22Rv1 (cell line): ENCODE data around the gene HCST.

ENCODE experiments used
- ZFX ChIP-seq: fragments of 450-650 bp; IDR thresholded peaks from 2 replicates; pipeline ENCODE4 v1.6.1; 2017; ENCODE audit warnings: antibody characterized with exemption, borderline replicate concordance
- TF ChIP-seq, protein P1 (sequence below): fragments of 450-650 bp; IDR thresholded peaks from 2 replicates; pipeline ENCODE4 v1.5.1; 2017; ENCODE audit warnings: mild to moderate bottlenecking

DNA sequence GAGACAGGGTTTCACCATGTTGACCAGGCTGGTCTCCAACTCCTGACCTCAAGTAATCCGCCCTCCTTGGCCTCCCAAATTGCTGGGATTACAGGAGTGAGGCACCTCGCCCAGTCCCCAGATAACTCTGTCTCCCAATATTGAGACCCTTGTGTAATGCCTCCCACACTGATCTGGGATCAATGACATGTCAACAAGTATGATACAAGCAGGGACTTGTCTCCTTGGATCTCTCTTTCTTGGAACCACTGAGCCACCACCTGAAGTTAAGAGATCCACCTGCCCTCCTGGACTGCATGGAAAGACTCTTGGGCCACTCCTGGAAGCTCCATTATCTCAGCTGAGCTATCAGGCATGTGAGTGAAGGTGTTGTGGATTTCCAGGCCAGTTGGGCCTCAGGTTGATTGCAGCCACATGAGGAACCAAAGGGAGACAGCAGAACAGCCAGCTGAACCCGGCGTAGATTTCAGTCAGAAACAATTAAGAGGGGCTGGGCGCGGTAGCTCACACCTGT lies 17.0 kb upstream of the HCST start:
- TF ChIP-seq, protein P1, sequence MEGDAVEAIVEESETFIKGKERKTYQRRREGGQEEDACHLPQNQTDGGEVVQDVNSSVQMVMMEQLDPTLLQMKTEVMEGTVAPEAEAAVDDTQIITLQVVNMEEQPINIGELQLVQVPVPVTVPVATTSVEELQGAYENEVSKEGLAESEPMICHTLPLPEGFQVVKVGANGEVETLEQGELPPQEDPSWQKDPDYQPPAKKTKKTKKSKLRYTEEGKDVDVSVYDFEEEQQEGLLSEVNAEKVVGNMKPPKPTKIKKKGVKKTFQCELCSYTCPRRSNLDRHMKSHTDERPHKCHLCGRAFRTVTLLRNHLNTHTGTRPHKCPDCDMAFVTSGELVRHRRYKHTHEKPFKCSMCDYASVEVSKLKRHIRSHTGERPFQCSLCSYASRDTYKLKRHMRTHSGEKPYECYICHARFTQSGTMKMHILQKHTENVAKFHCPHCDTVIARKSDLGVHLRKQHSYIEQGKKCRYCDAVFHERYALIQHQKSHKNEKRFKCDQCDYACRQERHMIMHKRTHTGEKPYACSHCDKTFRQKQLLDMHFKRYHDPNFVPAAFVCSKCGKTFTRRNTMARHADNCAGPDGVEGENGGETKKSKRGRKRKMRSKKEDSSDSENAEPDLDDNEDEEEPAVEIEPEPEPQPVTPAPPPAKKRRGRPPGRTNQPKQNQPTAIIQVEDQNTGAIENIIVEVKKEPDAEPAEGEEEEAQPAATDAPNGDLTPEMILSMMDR = no peak
- TF ChIP-seq ZFX = no peak
